Endothelial cell of umbilical vein (primary cell): Measurements from ENCODE around the gene RAB20. TPM values are rescaled to one million over a fixed set of nuclear protein-coding genes. Genes with fewer than 3 reads are reported as not detected.

Experiments
- BruUV-seq: library from RNA; stranded (reverse); fragments of 400-500 nt; replicated peaks from 2 replicates; lab custom pipeline; 2021; lab: Mats Ljungman, UMichigan
- CTCF ChIA-PET: fragments of 300-600, 350-600 bp; sonication (Branson Sonifier 250); formaldehyde crosslinking; loops from one replicate; lab custom pipeline; 2021; ENCODE audit warnings: antibody characterized with exemption, inconsistent platforms; lab: Charles Lee
- POLR2A ChIA-PET: fragments of 300-600, 350-600 bp; sonication (Branson Sonifier 250); formaldehyde crosslinking; loops from one replicate; lab custom pipeline; 2021; ENCODE audit warnings: antibody characterized with exemption, inconsistent platforms; lab: Charles Lee
- DNase-seq: peaks from one replicate; pipeline ENCODE4 v3.0.0-alpha.2; 2011; ENCODE audit warnings: low read depth, low spot score
- FAIRE-seq: peaks from 2 replicates; lab custom pipeline; 2011; peaks lifted over from hg19 to GRCh38; lab: Jason Lieb, UNC
- H2AFZ ChIP-seq: 2 replicates; pipeline ENCODE4 v1.6.0; 2012; ENCODE audit warnings: low read depth, low read length, control low read depth, inconsistent platforms
- H3K27ac ChIP-seq: 2 replicates; pipeline ENCODE4 v1.5.1; 2011; ENCODE audit warnings: low read depth, mild to moderate bottlenecking, control low read depth, low read length, moderate library complexity; ENCODE audit not compliant: insufficient read depth
- H3K27me3 ChIP-seq, 2 experiments: 2 replicates each; pipeline versions ENCODE4 v1.6.0 to v1.6.1; 2011; ENCODE audit warnings: low read length in 2 of 2, mixed read lengths in 1 of 2; ENCODE audit not compliant: control insufficient read depth in 2 of 2, insufficient read depth in 2 of 2
- H3K36me3 ChIP-seq, 2 experiments: 2 replicates in 1 of 2; 3 replicates in 1 of 2; pipeline ENCODE4 v1.5.1; 2011; ENCODE audit warnings: low read length in 2 of 2, mild to moderate bottlenecking in 1 of 2, moderate library complexity in 1 of 2; ENCODE audit not compliant: control insufficient read depth in 2 of 2, insufficient read depth in 2 of 2; ENCODE audit errors: extremely low read depth in 1 of 2
- H3K4me1 ChIP-seq: 3 replicates; pipeline ENCODE4 v1.5.1; 2011; ENCODE audit warnings: mild to moderate bottlenecking, low read length; ENCODE audit not compliant: control insufficient read depth, insufficient read depth; ENCODE audit errors: extremely low read depth
- H3K4me2 ChIP-seq: 2 replicates; pipeline ENCODE4 v1.6.1; 2011; ENCODE audit warnings: low read length, control low read depth, mixed read lengths; ENCODE audit not compliant: insufficient read depth
- H3K4me3 ChIP-seq, 3 experiments: fragments of 200-600 bp in 1 of 3; sonication (generic), shearing (Covaris generic) in 1 of 3; replicated peaks in 1 of 3; 2 replicates each; pipeline ENCODE4 v1.5.1; 2011 to 2016; ENCODE audit warnings: control low read depth in 3 of 3, low read length in 3 of 3, mild to moderate bottlenecking in 2 of 3, inconsistent platforms in 1 of 3, low read depth in 1 of 3, moderate library complexity in 1 of 3; ENCODE audit not compliant: insufficient read depth in 1 of 3
- H3K79me2 ChIP-seq: 2 replicates; pipeline ENCODE4 v1.6.0; 2012; ENCODE audit warnings: low read length, inconsistent platforms; ENCODE audit not compliant: control insufficient read depth, insufficient read depth
- H3K9ac ChIP-seq: replicated peaks from 2 replicates; pipeline ENCODE3; 2011; ENCODE audit warnings: low read length, control low read depth; ENCODE audit not compliant: insufficient read depth; ENCODE audit errors: extremely low read depth
- H3K9me1 ChIP-seq: replicated peaks from 3 replicates; pipeline ENCODE4 v1.6.0; 2011; ENCODE audit warnings: mild to moderate bottlenecking, low read length; ENCODE audit not compliant: control insufficient read depth, insufficient read depth; ENCODE audit errors: extremely low read depth
- H3K9me3 ChIP-seq: replicated peaks from 2 replicates; pipeline ENCODE4 v1.5.1; 2012; ENCODE audit warnings: low read length, inconsistent platforms; ENCODE audit not compliant: control insufficient read depth, insufficient read depth
- H4K20me1 ChIP-seq: replicated peaks from 2 replicates; pipeline ENCODE3; 2011; ENCODE audit warnings: mild to moderate bottlenecking, low read length; ENCODE audit not compliant: control insufficient read depth, insufficient read depth; ENCODE audit errors: extremely low read depth
- EZH2 ChIP-seq: IDR thresholded peaks from 2 replicates; pipeline ENCODE4 v1.6.1; 2012; ENCODE audit warnings: borderline replicate concordance, low read depth, mild to moderate bottlenecking, moderate library complexity, low read length, inconsistent platforms; ENCODE audit not compliant: severe bottlenecking
- FOS ChIP-seq: IDR thresholded peaks from 2 replicates; pipeline ENCODE4 v1.6.1; 2011; ENCODE audit warnings: mild to moderate bottlenecking, low read length, moderate library complexity, borderline replicate concordance; ENCODE audit not compliant: insufficient read depth
- JUN ChIP-seq: IDR thresholded peaks from 2 replicates; pipeline ENCODE4 v1.6.1; 2011; ENCODE audit warnings: borderline replicate concordance, low read depth; ENCODE audit not compliant: insufficient read length, insufficient read depth
- MYC ChIP-seq: IDR thresholded peaks from one replicate; pipeline ENCODE4 v1.6.1; 2011; ENCODE audit warnings: mild to moderate bottlenecking, low read depth, low read length
- POLR2A ChIP-seq: IDR thresholded peaks from 2 replicates; pipeline ENCODE4 v1.6.1; 2012; ENCODE audit warnings: low read depth, mild to moderate bottlenecking, control low read depth, low read length
- POLR2AphosphoS5 ChIP-seq: IDR thresholded peaks from 2 replicates; pipeline ENCODE4 v1.6.1; 2012; ENCODE audit warnings: low read depth, mild to moderate bottlenecking, control low read depth, low read length, moderate library complexity; ENCODE audit not compliant: insufficient read depth
- dilution Hi-C: fragments of 300-500 bp; cut with MboI; formaldehyde crosslinking; loops from one replicate; pipeline ENCODE4 v1.15.0; 2019; ENCODE audit warnings: low sequenced_read_pairs; ENCODE audit not compliant: extremely low pct_ligation_motif_present
- intact Hi-C: fragments of 100-400 bp; cut with micrococcal nuclease; formaldehyde crosslinking; loops from one replicate; pipeline ENCODE4 v1.10.0; 2022
- polyA plus RNA-seq, 4 experiments: library from polyadenylated mRNA; depleted of rRNA in 3 of 4; stranded (reverse) in 3 of 4; unstranded in 1 of 4; fragments of >200 nt; gene quantifications; 2 replicates each; pipeline versions ENCODE4 v1.2.1 to v1.2.3, GENCODE V29; 2011 to 2012; ENCODE audit warnings: missing spikeins in 1 of 4
- total RNA-seq: library from RNA; stranded (reverse); gene quantifications from 2 replicates; pipeline ENCODE4 v1.2.3, GENCODE V29; 2021
- TF ChIP-seq, protein P1 (sequence below): IDR thresholded peaks from 2 replicates; pipeline ENCODE4 v1.6.1; 2011; ENCODE audit not compliant: insufficient read depth, insufficient read length
- TF ChIP-seq, protein P2 (sequence below), 2 donors: IDR thresholded peaks; 1 replicate in 1 of 2; 2 replicates in 1 of 2; pipeline ENCODE4 v1.5.1; 2011; ENCODE audit warnings: low read length in 2 of 2, mild to moderate bottlenecking in 2 of 2, moderate library complexity in 2 of 2, control low read depth in 1 of 2, inconsistent platforms in 1 of 2, low read depth in 1 of 2; ENCODE audit not compliant: insufficient read depth in 1 of 2; ENCODE audit errors: extremely low read depth in 1 of 2

RAB20 gene
- total and polyA plus RNA-seq, 2 donors (not counting 3 experiments of a cell fraction or from before 2014, with no cell fraction given) = 1.3 to 1.7 TPM

DNA sequence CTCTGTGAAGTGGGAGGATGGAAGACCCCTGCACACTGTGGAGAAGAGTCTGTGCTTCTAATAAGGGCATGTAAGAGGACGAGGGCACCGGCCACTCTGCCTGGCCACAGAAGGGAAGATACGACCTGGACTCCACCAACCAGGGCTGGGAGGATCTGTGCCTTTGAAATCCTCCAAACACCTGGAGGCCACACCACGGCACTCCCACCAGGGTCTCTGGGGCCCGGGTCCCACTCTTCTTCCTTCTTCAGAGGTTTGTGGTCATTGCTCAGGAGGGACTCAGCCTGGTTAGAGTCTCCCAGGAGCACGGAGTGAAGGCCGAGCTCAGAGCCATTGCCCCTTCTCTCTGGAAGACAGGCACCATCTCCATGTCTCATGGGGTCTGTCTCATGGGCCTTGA, 42.0 kb downstream of the RAB20 start:
- Histone ChIP-seq H3K36me3 (no peaks in the 10 kb centered on the region), H3K9me3 (no peaks in the 10 kb centered on the region), H3K4me3 (no peak overlapping the region), H3K27ac (no peak overlapping the region), H3K4me2 (no peak overlapping the region), H2AFZ (no peak overlapping the region), H3K4me1 (no peaks in the 10 kb centered on the region), H3K27me3 (no peaks in the 10 kb centered on the region), H3K9me1 (no peaks in the 10 kb centered on the region), H4K20me1 (no peaks in the 10 kb centered on the region), H3K79me2 (no peaks in the 10 kb centered on the region), H3K9ac (no peak overlapping the region)
- intact Hi-C loops = no loop called here
- BruUV-seq = no TSS peak
- dilution Hi-C loops = no loop called here
- no peak for TF ChIP-seq EZH2
- TF ChIP-seq POLR2A = no peak
- TF ChIP-seq, protein P1, sequence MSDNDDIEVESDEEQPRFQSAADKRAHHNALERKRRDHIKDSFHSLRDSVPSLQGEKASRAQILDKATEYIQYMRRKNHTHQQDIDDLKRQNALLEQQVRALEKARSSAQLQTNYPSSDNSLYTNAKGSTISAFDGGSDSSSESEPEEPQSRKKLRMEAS = no peak
- TF ChIP-seq FOS = no peak
- TF ChIP-seq JUN = no peak
- no peak for TF ChIP-seq MYC
- TF ChIP-seq, protein P2, sequence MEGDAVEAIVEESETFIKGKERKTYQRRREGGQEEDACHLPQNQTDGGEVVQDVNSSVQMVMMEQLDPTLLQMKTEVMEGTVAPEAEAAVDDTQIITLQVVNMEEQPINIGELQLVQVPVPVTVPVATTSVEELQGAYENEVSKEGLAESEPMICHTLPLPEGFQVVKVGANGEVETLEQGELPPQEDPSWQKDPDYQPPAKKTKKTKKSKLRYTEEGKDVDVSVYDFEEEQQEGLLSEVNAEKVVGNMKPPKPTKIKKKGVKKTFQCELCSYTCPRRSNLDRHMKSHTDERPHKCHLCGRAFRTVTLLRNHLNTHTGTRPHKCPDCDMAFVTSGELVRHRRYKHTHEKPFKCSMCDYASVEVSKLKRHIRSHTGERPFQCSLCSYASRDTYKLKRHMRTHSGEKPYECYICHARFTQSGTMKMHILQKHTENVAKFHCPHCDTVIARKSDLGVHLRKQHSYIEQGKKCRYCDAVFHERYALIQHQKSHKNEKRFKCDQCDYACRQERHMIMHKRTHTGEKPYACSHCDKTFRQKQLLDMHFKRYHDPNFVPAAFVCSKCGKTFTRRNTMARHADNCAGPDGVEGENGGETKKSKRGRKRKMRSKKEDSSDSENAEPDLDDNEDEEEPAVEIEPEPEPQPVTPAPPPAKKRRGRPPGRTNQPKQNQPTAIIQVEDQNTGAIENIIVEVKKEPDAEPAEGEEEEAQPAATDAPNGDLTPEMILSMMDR (IDR thresholded peaks at IDR 0.05; ENCODE audit: extremely low read depth in 1 of 2, insufficient read depth in 1 of 2, low read depth in 1 of 2, low read length in 2 of 2) = no peak
- no peak for TF ChIP-seq POLR2AphosphoS5
- CTCF ChIA-PET = no interaction called here
- FAIRE-seq (no peak), DNase-seq (no peak)
- POLR2A ChIA-PET = no interaction called here
